Stimulated activated CD4-positive, alpha-beta T cell treated with anti-CD3 and anti-CD28 coated beads, Interleukin-12 subunit alpha, Interleukin-12 subunit beta, amount 100 ng/mL, for 24 hours (primary cell): ENCODE results near the gene SEMA4D.

ENCODE experiments used
- DNase-seq, 2 experiments: peaks; one replicate each; pipeline ENCODE4 v3.0.0-alpha.2; 2020; ENCODE audit warnings: low read depth in 2 of 2

SEMA4D gene

GRCh38 chr9:89370593-89370992, 127.3 kb downstream of the SEMA4D start:
- DNase-seq, result no peak

GRCh38 chr9:89368978-89369377, 128.9 kb downstream of the SEMA4D start:
- no peak for DNase-seq

GRCh38 chr9:89368550-89368949, 129.4 kb downstream of the SEMA4D start:
- no peak for DNase-seq

- DNase-seq, result no peak
Observed at GRCh38 chr9:89367726-89368437, 130.0 kb downstream of the SEMA4D start.

- no peak for DNase-seq
Observed at GRCh38 chr9:89367281-89367680, 130.6 kb downstream of the SEMA4D start.

GRCh38 chr9:89366711-89367110, 131.2 kb downstream of the SEMA4D start:
- no peak for DNase-seq

- no peak for DNase-seq
Observed at GRCh38 chr9:89365532-89365912, 132.4 kb downstream of the SEMA4D start.

GRCh38 chr9:89364666-89365531, 133.0 kb downstream of the SEMA4D start:
- no peak for DNase-seq

GRCh38 chr9:89363921-89364665, 133.8 kb downstream of the SEMA4D start:
- no peak for DNase-seq

GRCh38 chr9:89363311-89363670, 134.6 kb downstream of the SEMA4D start:
- no peak for DNase-seq

GRCh38 chr9:89362647-89363310, 135.1 kb downstream of the SEMA4D start:
- no peak for DNase-seq

GRCh38 chr9:89361816-89362646, 135.9 kb downstream of the SEMA4D start:
- DNase-seq, result no peak

- DNase-seq, result no peak
Observed at GRCh38 chr9:89361031-89361430, 136.9 kb downstream of the SEMA4D start.

- no peak for DNase-seq
Observed at GRCh38 chr9:89360465-89360864, 137.4 kb downstream of the SEMA4D start.

GRCh38 chr9:89359751-89360261, 138.1 kb downstream of the SEMA4D start:
- DNase-seq, result no peak

GRCh38 chr9:89358985-89359384, 138.9 kb downstream of the SEMA4D start:
- DNase-seq, result no peak

GRCh38 chr9:89358376-89358916, 139.5 kb downstream of the SEMA4D start:
- no peak for DNase-seq

GRCh38 chr9:89357331-89358197, 140.3 kb downstream of the SEMA4D start:
- DNase-seq, result no peak

GRCh38 chr9:89356782-89357181, 141.1 kb downstream of the SEMA4D start:
- no peak for DNase-seq

GRCh38 chr9:89354471-89354870, 143.4 kb downstream of the SEMA4D start:
- DNase-seq, result no peak
